GM12875 (cell line): ENCODE data around the gene ABCA13.

Experiments
- H3K4me3 ChIP-seq: one replicate; pipeline ENCODE4 v1.5.1; 2011; ENCODE audit warnings: low read depth, low read length, control low read depth
- CTCF ChIP-seq: IDR thresholded peaks from 2 replicates; pipeline ENCODE4 v1.5.1; 2011; ENCODE audit warnings: low read depth, mild to moderate bottlenecking, control low read depth, inconsistent platforms, low read length, moderate library complexity, borderline replicate concordance; ENCODE audit not compliant: insufficient read depth

ABCA13 gene

DNA sequence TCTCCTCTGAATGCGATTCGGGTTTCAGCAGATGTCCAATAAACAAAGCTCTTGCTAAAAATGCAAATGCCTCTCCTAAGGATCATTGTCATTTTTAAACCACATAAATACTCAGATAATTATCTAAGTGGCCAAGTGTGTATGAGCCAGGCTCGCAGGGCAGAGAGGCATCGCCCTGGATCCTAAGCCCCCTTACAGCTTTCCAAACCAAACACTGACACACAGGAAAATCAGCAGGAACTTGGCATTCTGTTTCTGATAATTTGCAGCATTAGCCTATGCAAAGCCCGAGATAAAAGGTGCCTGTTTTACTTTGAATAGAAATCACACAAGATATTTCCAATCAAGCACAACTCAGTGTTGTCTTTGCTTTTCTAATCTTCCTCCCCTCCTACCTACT is 134.4 kb downstream of the ABCA13 start:
- TF ChIP-seq CTCF, result no peak
- H3K4me3 ChIP-seq, result no peak overlapping the region

DNA sequence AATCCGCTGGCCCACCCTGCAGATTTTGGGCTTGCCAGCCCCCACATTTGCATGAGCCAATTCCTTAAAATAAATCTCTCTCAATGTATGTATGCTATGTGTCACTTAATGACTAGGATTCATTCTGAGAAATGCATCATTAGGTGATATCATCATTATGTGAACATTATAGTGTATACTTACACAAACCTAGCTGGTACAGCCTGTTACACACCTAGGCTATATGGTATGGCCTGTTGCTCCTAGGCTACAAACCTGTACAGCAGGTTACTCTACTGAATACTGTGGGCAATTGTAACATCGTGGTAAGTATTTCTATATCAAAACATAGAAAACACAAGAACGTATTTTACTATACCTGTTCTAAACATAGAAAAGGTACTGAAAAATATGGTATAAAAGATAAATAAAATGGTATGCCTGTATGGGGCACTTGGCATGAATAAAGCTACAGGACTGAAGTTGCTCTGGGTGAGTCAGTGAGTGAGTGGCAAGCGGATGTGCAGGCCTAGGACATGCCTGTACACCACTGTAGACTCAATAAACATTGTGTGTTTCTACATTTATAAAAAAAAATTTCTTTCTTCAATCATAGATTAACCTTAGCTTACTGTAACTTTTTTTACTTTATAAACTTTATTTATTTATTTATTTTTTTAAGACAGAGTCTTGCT is 135.9 kb downstream of the ABCA13 start:
- H3K4me3 ChIP-seq, result no peak overlapping the region
- TF ChIP-seq CTCF, result no peak

DNA sequence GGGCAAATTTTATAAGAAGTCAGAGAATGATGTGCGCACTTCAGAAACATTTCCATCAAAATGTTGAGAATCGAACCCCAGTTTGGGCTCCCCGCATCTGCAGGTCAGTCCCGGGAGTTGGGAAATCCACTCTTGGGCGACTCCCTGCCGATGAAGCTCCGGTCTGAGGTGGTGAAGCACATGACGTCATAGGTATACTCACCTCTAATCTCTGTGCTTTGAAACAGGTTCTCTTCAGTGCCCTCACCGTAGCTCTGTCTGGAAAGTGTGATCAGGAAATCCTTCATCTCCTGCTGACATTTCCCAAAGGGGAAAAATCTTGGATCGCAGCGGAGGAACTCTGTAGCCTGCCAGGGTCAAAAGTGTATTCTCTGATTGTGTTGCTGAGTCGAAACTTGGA is 138.5 kb downstream of the ABCA13 start:
- no peak for TF ChIP-seq CTCF
- no peak overlapping the region for H3K4me3 ChIP-seq

- H3K4me3 ChIP-seq, result no peak overlapping the region
- no peak for TF ChIP-seq CTCF
Observed at GRCh38 chr7:48311464-48312100, 140.3 kb downstream of the ABCA13 start.

- TF ChIP-seq CTCF, result no peak
- H3K4me3 ChIP-seq, result no peak overlapping the region
Observed at GRCh38 chr7:48312151-48312550, 140.9 kb downstream of the ABCA13 start.

DNA sequence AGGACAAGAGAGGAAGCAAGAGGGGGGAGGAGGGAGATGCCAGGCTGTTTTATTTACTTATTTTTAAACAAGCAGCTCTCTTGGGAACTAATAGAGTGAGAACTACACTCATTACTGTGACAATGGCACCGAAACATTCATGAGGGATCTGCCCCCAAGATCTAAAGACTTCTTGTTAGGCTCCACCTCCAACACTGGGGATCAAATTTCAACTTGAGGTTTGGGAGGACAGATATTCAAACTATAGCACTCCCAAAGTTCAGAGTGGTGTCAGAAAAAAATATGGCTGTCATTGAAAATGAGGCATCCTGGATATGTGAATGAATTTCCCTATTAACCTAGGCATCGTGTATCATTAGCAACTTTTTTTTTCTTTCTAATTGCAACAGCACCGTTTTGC is 145.5 kb downstream of the ABCA13 start:
- TF ChIP-seq CTCF, result no peak

DNA sequence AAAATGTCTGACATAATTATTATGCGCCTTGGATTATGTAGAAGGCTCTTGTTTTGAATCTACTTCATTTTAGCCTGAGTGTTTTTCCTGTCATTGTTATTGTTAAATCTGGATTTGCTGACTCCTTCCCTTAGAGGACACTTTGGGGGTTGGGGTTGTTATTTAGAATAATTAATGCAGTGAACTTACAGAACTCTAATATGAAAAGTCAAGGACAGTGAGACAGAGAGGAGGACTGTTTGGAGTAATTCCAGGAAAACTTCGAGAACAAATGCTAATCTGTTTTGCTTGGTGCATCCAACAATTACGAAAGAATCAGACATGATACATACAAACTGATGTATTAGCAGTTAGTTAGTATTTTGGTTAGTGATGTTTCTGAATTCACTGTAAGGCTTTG is 146.1 kb downstream of the ABCA13 start:
- TF ChIP-seq CTCF, result no peak
- H3K4me3 ChIP-seq, result no peak overlapping the region

More for the DNA sequence above, 145.5 kb downstream of the ABCA13 start:
- no peak overlapping the region for H3K4me3 ChIP-seq
